Ectodermal cell (in vitro differentiated cells): Measurements from ENCODE around the gene IRF3. TPM values are rescaled to one million over a fixed set of nuclear protein-coding genes. Genes with fewer than 3 reads are reported as not detected.

Experiments used
- H3K27ac ChIP-seq: 2 replicates; pipeline ENCODE4 v1.7.0; 2013; ENCODE audit warnings: mild to moderate bottlenecking, low read depth, low read length; ENCODE audit not compliant: insufficient read depth, poor library complexity, severe bottlenecking
- H3K27me3 ChIP-seq: 2 replicates; pipeline ENCODE4 v1.7.0; 2013; ENCODE audit warnings: mild to moderate bottlenecking, low read length; ENCODE audit not compliant: insufficient read depth, control insufficient read depth, poor library complexity, severe bottlenecking
- H3K36me3 ChIP-seq: one replicate; pipeline ENCODE4 v1.7.0; 2013; ENCODE audit warnings: low read length; ENCODE audit not compliant: control insufficient read depth, insufficient read depth
- H3K4me1 ChIP-seq: one replicate; pipeline ENCODE4 v1.7.0; 2013; ENCODE audit warnings: low read length; ENCODE audit not compliant: control insufficient read depth, insufficient read depth
- H3K4me3 ChIP-seq: 2 replicates; pipeline ENCODE4 v1.7.0; 2013; ENCODE audit warnings: low read depth, low read length, control low read depth; ENCODE audit not compliant: insufficient read depth
- H3K9me3 ChIP-seq: 2 replicates; pipeline ENCODE4 v1.7.0; 2013; ENCODE audit warnings: mild to moderate bottlenecking, low read length, moderate library complexity; ENCODE audit not compliant: control insufficient read depth
- WGBS, 2 experiments: methylation state at CpG; one replicate each; pipeline ENCODE4 v1.1.7; 2013; ENCODE audit warnings: missing lambda C conversion rate in 2 of 2; 5-methylcytosine and 5-hydroxymethylcytosine counted together
- polyA plus RNA-seq, 4 experiments: library from polyadenylated mRNA; stranded (reverse); fragments of 50-300 nt; gene quantifications; one replicate each; pipeline ENCODE4 v1.2.3, GENCODE V29; 2013

The IRF3 gene, protein sequence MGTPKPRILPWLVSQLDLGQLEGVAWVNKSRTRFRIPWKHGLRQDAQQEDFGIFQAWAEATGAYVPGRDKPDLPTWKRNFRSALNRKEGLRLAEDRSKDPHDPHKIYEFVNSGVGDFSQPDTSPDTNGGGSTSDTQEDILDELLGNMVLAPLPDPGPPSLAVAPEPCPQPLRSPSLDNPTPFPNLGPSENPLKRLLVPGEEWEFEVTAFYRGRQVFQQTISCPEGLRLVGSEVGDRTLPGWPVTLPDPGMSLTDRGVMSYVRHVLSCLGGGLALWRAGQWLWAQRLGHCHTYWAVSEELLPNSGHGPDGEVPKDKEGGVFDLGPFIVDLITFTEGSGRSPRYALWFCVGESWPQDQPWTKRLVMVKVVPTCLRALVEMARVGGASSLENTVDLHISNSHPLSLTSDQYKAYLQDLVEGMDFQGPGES
- polyA plus RNA-seq (2013, experiment 1 of 4): 106 TPM
- 108 TPM for polyA plus RNA-seq (2013, experiment 2 of 4)
- 84.3 TPM for polyA plus RNA-seq (2013, experiment 3 of 4)
- polyA plus RNA-seq (2013, experiment 4 of 4): 78.5 TPM

DNA sequence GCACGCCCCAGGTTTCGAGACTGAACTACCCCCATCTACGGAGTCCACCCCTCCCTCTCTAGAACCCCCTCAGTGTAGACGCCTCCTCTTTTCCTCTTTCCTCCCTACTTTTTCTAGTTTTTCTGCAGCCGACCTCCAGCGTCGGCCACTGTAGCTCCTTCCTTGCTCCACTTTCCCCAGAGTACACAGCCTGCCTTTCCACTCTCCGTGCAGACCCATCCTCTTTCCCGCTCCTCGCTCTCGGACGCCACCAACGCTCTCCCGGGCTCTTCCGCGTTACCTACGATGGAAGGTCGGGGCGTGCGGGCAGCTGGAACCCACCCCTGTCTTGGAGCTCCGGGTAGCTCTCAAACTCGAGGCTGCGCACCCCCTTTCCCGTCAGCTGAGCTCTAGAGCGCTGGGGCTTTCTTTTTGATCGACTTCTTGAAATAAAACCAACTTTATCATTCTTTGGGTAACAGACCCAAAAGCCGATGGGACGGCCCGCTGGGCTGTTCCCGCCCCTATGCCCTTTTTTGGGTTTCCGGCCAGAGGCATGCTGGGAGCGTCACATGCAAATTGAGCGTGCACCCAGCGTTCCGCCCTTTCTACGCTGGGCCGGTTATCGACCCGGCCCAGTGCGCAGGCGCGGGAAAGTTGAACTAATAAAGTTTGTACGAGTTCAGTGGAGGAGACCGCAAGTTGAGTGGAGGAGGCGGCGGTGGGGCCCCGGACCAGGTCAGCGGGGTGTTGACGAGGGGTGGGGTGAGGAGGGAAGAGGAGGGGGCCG lies at the start of gene IRF3, which contains the start of gene BCL2L12:
Gene IRF3, minus strand, starts transcription at position 507 of the 769 bp plus-strand sequence. CDS start 1,019 bp downstream, outside the sequence.
Gene BCL2L12, plus strand, starts transcription at position 583 of the 769 bp plus-strand sequence. CDS start 760 bp downstream, outside the sequence.
- peak within 1 kb of the TSS; percentile 86 for H3K4me3 ChIP-seq
- no peaks in the 10 kb centered on the region for H3K9me3 ChIP-seq
- H3K27ac ChIP-seq: peak within 1 kb of the TSS; percentile 75
- H3K4me1 ChIP-seq: peaks cover 6% of the 10 kb centered on the region
- WGBS, 2 experiments: 0 to 1% methylated on average over 50 of the region's 50 CpGs
- peaks cover 21% of the 10 kb centered on the region for H3K36me3 ChIP-seq
- no peaks in the 10 kb centered on the region for H3K27me3 ChIP-seq

DNA sequence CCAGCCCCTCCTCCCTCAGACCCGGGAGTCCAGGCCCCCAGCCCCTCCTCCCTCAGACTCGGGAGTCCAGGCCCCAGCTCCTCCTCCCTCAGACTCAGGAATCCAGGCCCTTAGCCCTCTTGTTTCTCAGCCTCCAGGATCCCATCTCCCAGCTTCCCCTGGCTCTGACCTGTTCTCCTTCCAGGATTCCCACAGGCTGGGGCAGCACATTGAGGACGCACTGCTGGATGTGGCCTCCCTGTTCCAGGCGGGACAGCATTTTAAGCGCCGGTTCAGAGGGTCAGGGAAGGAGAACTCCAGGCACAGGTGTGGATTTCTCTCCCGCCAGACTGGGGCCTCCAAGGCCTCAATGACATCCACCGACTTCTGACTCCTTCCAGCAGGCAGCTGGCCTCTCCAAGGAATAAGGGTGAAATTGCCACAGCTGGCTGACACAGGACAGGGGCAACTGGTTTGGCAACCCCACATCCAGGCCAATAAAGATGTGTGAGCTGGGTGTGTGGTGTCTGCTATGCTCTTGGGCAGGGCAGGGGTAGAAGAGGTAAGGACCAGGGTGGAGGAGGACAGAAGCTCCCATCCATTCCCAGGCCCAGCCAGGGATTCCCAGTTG lies 47.7 kb upstream of the IRF3 start:
- Histone ChIP-seq H3K9me3 (no peaks in the 10 kb centered on the region), H3K4me3 (no peak overlapping the region), H3K27ac (no peak overlapping the region), H3K4me1 (no peaks in the 10 kb centered on the region), H3K36me3 (peaks cover 11% of the 10 kb centered on the region), H3K27me3 (no peaks in the 10 kb centered on the region)
- 88 to 89% methylated on average over 8 of the region's 8 CpGs for WGBS, 2 experiments

DNA sequence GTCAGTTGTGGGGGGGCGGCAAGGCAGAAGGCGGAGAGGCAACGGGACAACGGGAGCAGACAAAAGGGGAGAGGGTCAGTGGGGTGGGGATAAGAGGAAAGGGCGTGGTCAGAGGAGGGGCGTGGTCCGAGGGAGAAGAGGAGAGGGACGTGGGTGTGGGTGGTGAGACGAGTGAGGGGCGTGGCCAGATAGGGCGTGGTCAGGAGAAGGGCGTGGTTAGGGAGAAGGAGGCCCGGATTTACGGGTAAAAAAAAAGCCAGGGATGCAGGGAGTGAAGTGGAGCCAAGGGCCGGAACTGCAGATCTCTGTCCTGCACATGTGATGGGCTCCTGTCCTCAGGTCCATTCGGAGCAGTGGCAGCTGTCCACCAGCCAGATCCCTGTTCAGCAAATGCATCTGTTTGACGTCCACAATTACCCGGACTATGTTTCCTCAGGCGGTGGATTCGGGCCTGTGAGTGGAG lies 46.8 kb upstream of the IRF3 start:
- Histone ChIP-seq H3K9me3 (no peaks in the 10 kb centered on the region), H3K27me3 (no peaks in the 10 kb centered on the region), H3K36me3 (peaks cover 11% of the 10 kb centered on the region), H3K27ac (no peak overlapping the region), H3K4me3 (no peak overlapping the region), H3K4me1 (no peaks in the 10 kb centered on the region)
- WGBS, 2 experiments: 76 to 78% methylated on average over 20 of the region's 20 CpGs

DNA sequence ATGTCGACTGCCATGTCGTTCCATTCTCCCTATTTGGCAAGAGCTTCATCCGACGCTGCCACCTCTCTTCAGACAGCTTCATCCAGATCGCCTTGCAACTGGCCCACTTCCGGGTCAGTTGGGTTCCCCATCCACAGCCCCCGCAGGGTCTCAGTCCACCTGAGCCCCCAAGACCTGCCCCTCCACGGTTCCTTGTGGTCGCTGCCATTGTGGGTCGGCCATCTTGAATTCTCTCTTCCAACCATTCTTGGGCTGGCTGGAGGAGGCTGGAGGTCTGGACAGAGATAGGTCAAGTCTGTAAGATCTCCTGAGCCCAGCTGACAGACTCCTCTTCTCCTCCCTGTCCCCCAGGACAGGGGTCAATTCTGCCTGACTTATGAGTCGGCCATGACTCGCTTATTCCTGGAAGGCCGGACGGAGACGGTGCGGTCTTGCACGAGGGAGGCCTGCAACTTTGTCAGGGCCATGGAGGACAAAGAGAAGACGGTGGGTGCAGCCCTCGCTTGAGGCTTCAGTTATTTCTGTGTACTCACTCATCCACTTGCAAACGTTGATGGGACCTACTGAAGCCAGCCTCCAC lies 44.8 kb upstream of the IRF3 start:
- peaks cover 13% of the 10 kb centered on the region for H3K36me3 ChIP-seq
- 95 to 96% methylated on average over 20 of the region's 20 CpGs for WGBS, 2 experiments
- H3K27me3 ChIP-seq: no peaks in the 10 kb centered on the region
- no peaks in the 10 kb centered on the region for H3K9me3 ChIP-seq
- H3K4me1 ChIP-seq: no peaks in the 10 kb centered on the region
- H3K27ac ChIP-seq: no peak overlapping the region
- no peak overlapping the region for H3K4me3 ChIP-seq

DNA sequence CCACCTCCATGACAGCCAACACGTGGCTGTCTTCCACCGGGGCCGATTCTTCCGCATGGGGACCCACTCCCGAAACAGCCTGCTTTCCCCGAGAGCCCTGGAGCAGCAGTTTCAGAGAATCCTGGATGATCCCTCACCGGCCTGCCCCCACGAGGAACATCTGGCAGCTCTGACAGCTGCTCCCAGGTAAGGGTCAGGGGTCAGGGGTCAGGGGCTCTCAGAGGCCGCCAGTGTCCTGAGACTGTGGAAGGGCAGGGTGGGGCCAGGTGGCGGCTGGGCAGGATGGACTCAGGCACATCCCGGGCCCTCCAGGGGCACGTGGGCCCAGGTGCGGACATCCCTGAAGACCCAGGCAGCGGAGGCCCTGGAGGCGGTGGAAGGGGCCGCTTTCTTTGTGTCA lies 40.3 kb upstream of the IRF3 start:
- 96 to 97% methylated on average over 16 of the region's 16 CpGs for WGBS, 2 experiments
- H3K9me3 ChIP-seq: no peaks in the 10 kb centered on the region
- no peak overlapping the region for H3K27ac ChIP-seq
- H3K36me3 ChIP-seq: peaks cover 10% of the 10 kb centered on the region
- peaks cover 6% of the 10 kb centered on the region for H3K27me3 ChIP-seq
- H3K4me1 ChIP-seq: no peaks in the 10 kb centered on the region
- H3K4me3 ChIP-seq: no peak overlapping the region

DNA sequence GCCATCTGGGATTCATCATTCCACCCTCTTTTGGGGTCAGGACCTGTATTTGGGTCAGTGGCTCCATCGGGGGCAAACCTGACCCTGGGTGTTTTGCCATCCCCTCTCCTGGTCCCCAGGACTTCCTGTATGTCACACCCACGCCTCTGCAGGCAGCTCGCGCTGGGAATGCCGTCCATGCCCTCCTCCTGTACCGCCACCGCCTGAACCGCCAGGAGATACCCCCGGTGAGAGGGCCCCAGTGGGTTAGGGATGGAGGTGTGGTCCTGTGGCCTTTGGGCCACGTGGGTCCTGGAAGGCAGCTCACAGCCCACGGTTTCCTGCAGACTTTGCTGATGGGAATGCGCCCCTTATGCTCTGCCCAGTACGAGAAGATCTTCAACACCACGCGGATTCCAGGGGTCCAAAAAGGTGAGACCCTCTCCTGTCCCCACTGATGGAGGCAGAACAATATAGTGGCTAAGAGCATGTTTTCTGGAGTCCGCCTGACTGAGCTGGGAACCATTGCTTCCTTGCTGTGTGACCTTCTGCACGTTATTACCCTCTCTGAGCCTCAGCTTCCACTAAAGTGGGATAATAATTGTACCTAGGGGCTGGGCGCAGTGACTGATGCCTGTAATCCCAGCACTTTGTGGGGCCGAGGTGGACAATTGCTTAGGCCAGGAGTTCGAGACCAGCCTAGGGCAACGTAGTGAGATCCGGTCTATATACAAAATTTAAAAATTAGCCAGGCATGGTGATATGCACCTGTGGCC lies 39.4 kb upstream of the IRF3 start:
- peaks cover 10% of the 10 kb centered on the region for H3K36me3 ChIP-seq
- H3K27me3 ChIP-seq: peaks cover 7% of the 10 kb centered on the region
- H3K4me3 ChIP-seq: no peak overlapping the region
- H3K27ac ChIP-seq: no peak overlapping the region
- no peaks in the 10 kb centered on the region for H3K9me3 ChIP-seq
- H3K4me1 ChIP-seq: no peaks in the 10 kb centered on the region
- 96% methylated on average over 22 of the region's 22 CpGs for WGBS, 2 experiments

DNA sequence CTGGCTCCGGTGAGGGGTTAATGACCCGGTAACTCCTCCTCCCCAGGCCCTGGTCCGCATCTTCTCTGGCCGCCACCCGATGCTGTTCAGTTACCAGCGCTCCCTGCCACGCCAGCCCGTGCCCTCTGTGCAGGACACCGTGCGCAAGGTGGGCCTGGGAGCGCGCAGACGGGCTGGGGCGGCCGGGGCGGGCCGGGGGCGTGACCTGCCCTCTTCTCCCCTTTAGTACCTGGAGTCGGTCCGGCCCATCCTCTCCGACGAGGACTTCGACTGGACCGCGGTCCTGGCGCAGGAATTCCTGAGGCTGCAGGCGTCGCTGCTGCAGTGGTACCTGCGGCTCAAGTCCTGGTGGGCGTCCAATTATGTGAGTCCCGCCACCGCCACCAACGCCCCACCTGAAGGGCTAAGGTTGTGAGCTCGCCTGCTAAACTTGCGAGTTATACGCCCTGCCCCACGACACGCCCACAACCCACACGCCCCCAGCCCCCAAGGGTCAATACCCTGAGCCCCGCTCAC lies 35.7 kb upstream of the IRF3 start:
- H3K4me1 ChIP-seq: no peaks in the 10 kb centered on the region

DNA sequence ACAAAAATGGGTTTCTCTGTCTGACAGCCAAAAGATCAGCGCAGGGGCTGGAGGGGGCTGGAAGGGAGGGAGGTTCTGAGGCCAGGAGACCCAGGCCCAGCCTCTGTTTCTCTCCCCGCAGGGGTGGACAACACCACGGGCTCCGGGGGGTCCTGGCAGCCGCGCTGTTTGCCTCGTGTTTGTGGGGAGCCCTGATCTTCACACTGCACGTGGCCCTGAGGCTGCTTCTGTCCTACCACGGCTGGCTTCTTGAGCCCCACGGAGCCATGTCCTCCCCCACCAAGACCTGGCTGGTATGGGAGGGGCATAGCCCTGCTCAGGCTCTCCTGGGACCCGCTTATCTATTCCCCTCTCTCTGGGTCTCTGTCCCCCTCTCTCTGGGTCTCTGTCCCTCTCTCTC lies 34.9 kb upstream of the IRF3 start:
- Histone ChIP-seq H3K4me1 (no peaks in the 10 kb centered on the region), H3K36me3 (peaks cover 17% of the 10 kb centered on the region), H3K27ac (no peak overlapping the region), H3K4me3 (no peak overlapping the region), H3K27me3 (peaks cover 7% of the 10 kb centered on the region), H3K9me3 (no peaks in the 10 kb centered on the region)
- 66 to 71% methylated on average over 11 of the region's 11 CpGs for WGBS, 2 experiments

More for the DNA sequence above, 35.7 kb upstream of the IRF3 start:
- no peaks in the 10 kb centered on the region for H3K9me3 ChIP-seq
- H3K36me3 ChIP-seq: peaks cover 15% of the 10 kb centered on the region
- H3K27me3 ChIP-seq: peaks cover 7% of the 10 kb centered on the region
- WGBS, 2 experiments: 34 to 36% methylated on average over 38 to 39 of the region's 40 CpGs
- no peak overlapping the region for H3K4me3 ChIP-seq
- no peak overlapping the region for H3K27ac ChIP-seq

DNA sequence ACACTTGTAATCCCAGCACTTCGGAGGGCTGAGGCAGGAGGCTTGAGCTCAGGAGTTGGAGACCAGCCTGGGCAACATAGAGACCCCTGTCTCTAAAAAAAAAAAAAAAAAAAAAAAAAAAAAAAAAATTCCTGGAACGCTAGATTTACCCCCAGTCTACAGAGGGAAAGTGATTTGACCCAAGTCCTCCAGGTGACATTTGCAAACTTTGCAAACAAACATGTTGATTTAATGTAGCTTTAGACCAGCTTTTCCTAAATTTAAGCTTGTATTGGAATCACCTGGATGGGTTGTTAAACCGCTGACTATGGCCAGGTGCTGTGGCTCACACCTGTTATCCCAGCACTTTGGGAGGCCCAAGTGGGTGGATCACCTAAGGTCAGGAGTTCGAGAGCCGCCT lies 33.7 kb upstream of the IRF3 start:
- WGBS, 2 experiments: 91 to 94% methylated on average over 5 of the region's 5 CpGs
- peaks cover 7% of the 10 kb centered on the region for H3K27me3 ChIP-seq
- no peak overlapping the region for H3K27ac ChIP-seq
- H3K4me1 ChIP-seq: no peaks in the 10 kb centered on the region
- no peaks in the 10 kb centered on the region for H3K9me3 ChIP-seq
- H3K36me3 ChIP-seq: peaks cover 13% of the 10 kb centered on the region
- no peak overlapping the region for H3K4me3 ChIP-seq
